H9 (cell line): ENCODE measurements around the gene TSNAXIP1. TPM values are rescaled to one million over a fixed set of nuclear protein-coding genes. Genes with fewer than 3 reads are reported as not detected.
A peak's percentile ranks its signal among the peaks of the same experiment; 100 is the strongest.

Source experiments
- DNase-seq: peaks from one replicate; pipeline ENCODE4 v3.0.0-alpha.2; 2017
- H2AFZ ChIP-seq: one replicate; pipeline ENCODE4 v1.6.1; 2013; ENCODE audit warnings: mild to moderate bottlenecking, low read length, control low read depth, moderate library complexity
- H2AK5ac ChIP-seq: 2 replicates; pipeline ENCODE4 v1.6.1; 2013; ENCODE audit warnings: low read length, control low read depth, mixed read lengths; ENCODE audit not compliant: insufficient read length
- H2BK120ac ChIP-seq: one replicate; pipeline ENCODE4 v1.6.1; 2013; ENCODE audit warnings: low read depth, mild to moderate bottlenecking, low read length, control low read depth, inconsistent platforms; ENCODE audit not compliant: poor library complexity, severe bottlenecking
- H2BK12ac ChIP-seq: 2 replicates; pipeline ENCODE4 v1.6.1; 2013; ENCODE audit warnings: low read length, control low read depth, mixed read lengths, low read depth; ENCODE audit not compliant: insufficient read length
- H2BK15ac ChIP-seq: 2 replicates; pipeline ENCODE4 v1.6.1; 2013; ENCODE audit warnings: low read depth, low read length, control low read depth
- H2BK20ac ChIP-seq: one replicate; pipeline ENCODE4 v1.6.1; 2013; ENCODE audit warnings: low read depth, mild to moderate bottlenecking, low read length, control low read depth, inconsistent platforms; ENCODE audit not compliant: poor library complexity, severe bottlenecking
- H2BK5ac ChIP-seq: 2 replicates; pipeline ENCODE4 v1.6.1; 2013; ENCODE audit warnings: low read length, control low read depth, mixed read lengths; ENCODE audit not compliant: insufficient read length
- H3K14ac ChIP-seq: 2 replicates; pipeline ENCODE4 v1.6.1; 2013; ENCODE audit warnings: low read length, control low read depth; ENCODE audit not compliant: insufficient read depth
- H3K18ac ChIP-seq: 2 replicates; pipeline ENCODE4 v1.6.1; 2013; ENCODE audit warnings: low read depth, mild to moderate bottlenecking, mixed read lengths, low read length, control low read depth; ENCODE audit not compliant: insufficient read length
- H3K23ac ChIP-seq: 2 replicates; pipeline ENCODE4 v1.6.1; 2013; ENCODE audit warnings: low read length, control low read depth, mixed read lengths, low read depth; ENCODE audit not compliant: insufficient read length
- H3K23me2 ChIP-seq: 2 replicates; pipeline ENCODE4 v1.6.1; 2013; ENCODE audit warnings: low read depth, mild to moderate bottlenecking, mixed read lengths, low read length, control low read depth; ENCODE audit not compliant: insufficient read length, poor library complexity, severe bottlenecking
- H3K27ac ChIP-seq: 2 replicates; pipeline ENCODE4 v1.5.1; 2013; ENCODE audit warnings: low read length, control low read depth, mixed read lengths, low read depth; ENCODE audit not compliant: insufficient read length
- H3K27me3 ChIP-seq: 2 replicates; pipeline ENCODE4 v1.6.1; 2013; ENCODE audit warnings: low read length, control low read depth, inconsistent platforms; ENCODE audit not compliant: insufficient read depth
- H3K4ac ChIP-seq: 2 replicates; pipeline ENCODE4 v1.6.1; 2013; ENCODE audit warnings: low read depth, mild to moderate bottlenecking, control low read depth, inconsistent platforms, low read length, moderate library complexity
- H3K4me1 ChIP-seq: 2 replicates; pipeline ENCODE4 v1.6.1; 2013; ENCODE audit warnings: low read length, control low read depth, inconsistent platforms; ENCODE audit not compliant: insufficient read depth
- H3K4me2 ChIP-seq: 2 replicates; pipeline ENCODE4 v1.6.1; 2013; ENCODE audit warnings: low read length, control low read depth, mixed read lengths; ENCODE audit not compliant: insufficient read length, insufficient read depth
- H3K56ac ChIP-seq: 2 replicates; pipeline ENCODE4 v1.6.1; 2013; ENCODE audit warnings: low read depth, mild to moderate bottlenecking, mixed read lengths, low read length, control low read depth; ENCODE audit not compliant: insufficient read length
- H3K79me1 ChIP-seq: 2 replicates; pipeline ENCODE4 v1.6.1; 2013; ENCODE audit warnings: low read depth, mild to moderate bottlenecking, moderate library complexity, low read length, control low read depth, inconsistent platforms; ENCODE audit not compliant: insufficient read depth, poor library complexity, severe bottlenecking
- H3K79me2 ChIP-seq: 2 replicates; pipeline ENCODE4 v1.6.1; 2013; ENCODE audit warnings: low read length, control low read depth, inconsistent platforms; ENCODE audit not compliant: insufficient read depth
- H3K9ac ChIP-seq: 2 replicates; pipeline ENCODE4 v1.6.1; 2013; ENCODE audit warnings: low read length, control low read depth, mixed read lengths; ENCODE audit not compliant: insufficient read length; ENCODE audit errors: extremely low read depth
- H3K9me3 ChIP-seq: one replicate; pipeline ENCODE4 v1.6.1; 2013; ENCODE audit warnings: low read depth, low read length, inconsistent platforms; ENCODE audit not compliant: control insufficient read depth
- H3T11ph ChIP-seq: one replicate; pipeline ENCODE4 v1.6.1; 2013; ENCODE audit warnings: mild to moderate bottlenecking, low read length, control low read depth, inconsistent platforms
- H4K20me1 ChIP-seq: one replicate; pipeline ENCODE4 v1.6.1; 2013; ENCODE audit not compliant: control insufficient read depth, insufficient read length, insufficient read depth
- H4K5ac ChIP-seq: 2 replicates; pipeline ENCODE4 v1.6.1; 2013; ENCODE audit warnings: low read depth, mild to moderate bottlenecking, mixed read lengths, low read length, control low read depth; ENCODE audit not compliant: insufficient read length
- H4K8ac ChIP-seq: replicated peaks from 2 replicates; pipeline ENCODE4 v1.6.1; 2013; ENCODE audit warnings: low read length, control low read depth, mixed read lengths, low read depth; ENCODE audit not compliant: insufficient read length
- H4K91ac ChIP-seq: 2 replicates; pipeline ENCODE4 v1.6.1; 2013; ENCODE audit warnings: low read depth, mild to moderate bottlenecking, moderate library complexity, mixed read lengths, low read length, control low read depth; ENCODE audit not compliant: insufficient read length
- H3K27ac Mint-ChIP-seq, 3 experiments: 2 replicates in 2 of 3; 3 replicates in 1 of 3; pipeline ENCODE4 v1.8.0; 2020 to 2021; ENCODE audit warnings: mixed read lengths in 3 of 3, mild to moderate bottlenecking in 1 of 3, moderate library complexity in 1 of 3
- H3K27me3 Mint-ChIP-seq: 2 replicates; pipeline ENCODE4 v1.8.0; 2021; ENCODE audit warnings: low read depth, mild to moderate bottlenecking, moderate library complexity, mixed read lengths
- H3K36me3 Mint-ChIP-seq, 3 experiments: 2 replicates in 2 of 3; 3 replicates in 1 of 3; pipeline ENCODE4 v1.8.0; 2020 to 2021; ENCODE audit warnings: low read depth in 3 of 3, mixed read lengths in 3 of 3; ENCODE audit not compliant: insufficient read depth in 1 of 3
- H3K4me1 Mint-ChIP-seq, 2 experiments: 2 replicates each; pipeline ENCODE4 v1.8.0; 2020; ENCODE audit warnings: mixed read lengths in 2 of 2
- H3K4me3 Mint-ChIP-seq, 2 experiments: 2 replicates in 1 of 2; 3 replicates in 1 of 2; pipeline ENCODE4 v1.8.0; 2020 to 2021; ENCODE audit warnings: mild to moderate bottlenecking in 2 of 2, mixed read lengths in 2 of 2, moderate library complexity in 1 of 2
- H3K9me3 Mint-ChIP-seq, 2 experiments: 2 replicates in 1 of 2; 3 replicates in 1 of 2; pipeline ENCODE4 v1.8.0; 2020; ENCODE audit warnings: mild to moderate bottlenecking in 2 of 2, mixed read lengths in 2 of 2, moderate library complexity in 1 of 2
- CTCF ChIP-seq: fragments of 200-600 bp; sonication (generic); conservative IDR thresholded peaks from 3 replicates; pipeline ENCODE4 v1.8.0; 2021; ENCODE audit warnings: antibody characterized with exemption, mild to moderate bottlenecking
- WGBS: extraction: QIAGEN DNeasy Blood & Tissue Kit; methylation state at CpG from one replicate; pipeline ENCODE4 v1.1.7; 2013; ENCODE audit warnings: missing lambda C conversion rate, low lambda C conversion rate, mixed read lengths; ENCODE audit not compliant: insufficient read length; ENCODE audit errors: extremely low coverage; 5-methylcytosine and 5-hydroxymethylcytosine counted together
- total RNA-seq: library from RNA; stranded (reverse); gene quantifications from 2 replicates; pipeline ENCODE4 v1.2.1, GENCODE V29; 2021

The TSNAXIP1 gene
- total RNA-seq, 1 experiment from 2014 or later: 1.3 TPM

- Histone ChIP-seq H4K5ac (no peak overlapping the region), H3K9ac (peak overlapping the region; percentile 73), H2BK5ac (no peak overlapping the region), H3K4ac (no peak overlapping the region), H3K79me1 (no peaks in the 10 kb centered on the region), H4K8ac (no peak overlapping the region), H3K23ac (no peak overlapping the region), H2BK15ac (no peak overlapping the region), H3K79me2 (peaks cover 4% of the 10 kb centered on the region; the same call in 1 of the 2 replicates), H3K23me2 (peaks cover 14% of the 10 kb centered on the region), H3K14ac (peak overlapping the region; percentile 76), H4K20me1 (no peaks in the 10 kb centered on the region), H3K56ac (no peak overlapping the region), H4K91ac (no peak overlapping the region), H3T11ph (no peak overlapping the region), H3K4me2 (peak overlapping the region; percentile 85), H2BK12ac (no peak overlapping the region), H2AK5ac (no peak overlapping the region), H3K27ac (no peak overlapping the region), H3K4me1 (peaks cover 10% of the 10 kb centered on the region; the same call in 1 of the 2 replicates), H2AFZ (no peak overlapping the region), H2BK20ac (no peak overlapping the region), H2BK120ac (no peak overlapping the region), H3K27me3 (no peaks in the 10 kb centered on the region), H3K18ac (no peak overlapping the region), H3K9me3 (no peaks in the 10 kb centered on the region)
- peak; percentile 44 for TF ChIP-seq CTCF
- peak; percentile 68 for DNase-seq
- no CpG with 5 or more reads among the region's 67 CpGs for WGBS
- Mint-ChIP-seq H3K4me3 (peak overlapping the region; percentile 90 to 92), H3K27me3 (no peaks in the 10 kb centered on the region), H3K36me3 (peaks cover 0 to 7% (median 4%) of the 10 kb centered on the region in 3 experiments; a peak in 4 of 7 replicates), H3K27ac (peak overlapping the region in 2 of 3 experiments; percentile 76 to 92; a peak in 3 of 7 replicates), H3K9me3 (no peaks in the 10 kb centered on the region), H3K4me1 (peaks cover 38 to 45% of the 10 kb centered on the region in 2 experiments)
These were observed 36.0 kb downstream of the TSNAXIP1 start for GRCh38 chr16:67842509-67843342.
